Epithelial cell of proximal tubule (primary cell): ENCODE results near the gene FAM229A. TPM values are rescaled to one million over a fixed set of nuclear protein-coding genes. Genes with fewer than 3 reads are reported as not detected.
A peak's percentile ranks its signal among the peaks of the same experiment; 100 is the strongest.

ENCODE experiments used
- DNase-seq: peaks from one replicate; pipeline ENCODE4 v3.0.0-alpha.2; 2011; ENCODE audit warnings: low read depth
- H3K4me3 ChIP-seq: 2 replicates; pipeline ENCODE4 v1.5.1; 2011; ENCODE audit warnings: low read depth, mild to moderate bottlenecking, low read length
- CTCF ChIP-seq: conservative IDR thresholded peaks from 2 replicates; pipeline ENCODE4 v1.5.1; 2012; ENCODE audit warnings: low read depth, mild to moderate bottlenecking, low read length
- total RNA-seq: library from RNA; depleted of rRNA; stranded (reverse); fragments of >200 nt; gene quantifications from 2 replicates; pipeline ENCODE4 v1.2.3, GENCODE V29; 2015

FAM229A gene, protein sequence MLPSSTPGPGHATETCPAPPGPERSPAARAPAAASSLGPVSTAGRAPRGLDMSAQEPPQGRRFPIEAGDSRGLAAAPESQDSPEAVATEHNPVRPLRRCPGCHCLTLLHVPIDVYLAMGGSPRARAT
- total RNA-seq: 1.7 and 11.7 TPM in 2 replicates

DNA sequence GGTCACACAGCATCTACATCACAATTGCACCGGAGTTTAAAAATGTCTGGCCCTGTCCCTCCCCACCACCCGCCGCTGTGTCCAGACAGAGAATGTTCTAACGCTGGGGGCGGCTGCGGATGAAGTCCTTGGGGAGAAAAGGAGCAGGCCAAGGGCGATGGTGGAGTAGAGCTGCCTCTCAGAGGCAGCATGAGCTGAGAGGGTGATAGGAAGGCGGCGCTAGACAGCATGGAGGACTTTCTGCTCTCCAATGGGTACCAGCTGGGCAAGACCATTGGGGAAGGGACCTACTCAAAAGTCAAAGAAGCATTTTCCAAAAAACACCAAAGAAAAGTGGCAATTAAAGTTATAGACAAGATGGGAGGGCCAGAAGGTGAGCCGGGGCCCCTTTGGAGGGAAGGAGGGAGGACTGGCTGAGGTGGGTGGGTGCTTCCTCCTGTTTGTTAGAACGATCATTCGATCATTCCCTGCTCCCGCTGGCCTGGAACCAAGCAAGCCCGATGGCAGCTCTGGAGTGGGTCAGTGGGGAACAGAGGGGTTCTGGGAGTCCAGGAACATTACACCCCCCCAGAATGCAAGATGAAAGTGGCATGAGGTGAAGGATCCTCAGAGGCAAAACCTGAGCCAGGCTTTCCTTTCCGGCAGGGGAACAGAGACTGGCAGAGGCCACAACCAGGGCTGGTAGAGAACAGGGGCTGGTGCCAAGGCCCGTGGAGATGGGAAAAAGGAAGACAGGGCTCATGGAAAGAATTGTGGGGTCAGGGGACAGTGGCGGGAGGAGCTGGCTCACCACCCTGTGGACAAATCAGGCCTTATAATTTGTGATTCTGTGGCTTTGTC, at the start of gene FAM229A, which contains the start of gene TSSK3:
FAM229A (minus strand) TSS at position 12 of the 840 bp plus-strand sequence. CDS start 394 bp downstream, outside the sequence.
TSSK3 (plus strand) TSS at position 66 of the 840 bp plus-strand sequence; CDS start at position 229, 163 bp downstream.
- peak within 1 kb of the TSS; percentile 46 for H3K4me3 ChIP-seq
- TF ChIP-seq CTCF: no peak
- DNase-seq: no peak

DNA sequence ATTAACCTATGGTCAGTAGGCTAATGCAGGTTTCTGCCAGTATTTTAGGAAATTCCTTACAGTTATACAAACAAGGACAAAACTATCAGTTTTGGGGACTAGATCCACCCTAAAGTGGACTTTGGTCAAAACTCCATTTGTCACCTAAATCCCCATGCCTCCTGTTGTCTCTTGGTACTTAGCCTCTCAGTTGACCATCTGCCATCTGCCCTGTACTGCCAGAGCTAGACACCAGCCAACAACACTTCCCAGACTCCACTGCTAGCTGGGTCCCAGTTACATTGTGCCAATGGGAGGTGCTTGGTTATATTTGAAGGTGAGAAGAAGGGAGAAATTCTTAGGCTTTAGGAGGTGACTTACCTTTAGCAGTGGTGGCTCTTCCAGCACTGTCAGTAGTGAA, 49.0 kb upstream of the FAM229A start:
- DNase-seq: no peak
- no peak overlapping the region for H3K4me3 ChIP-seq
- TF ChIP-seq CTCF: no peak

GRCh38 chr1:32406629-32407111, 44.4 kb upstream of the FAM229A start:
- no peak overlapping the region for H3K4me3 ChIP-seq
- no peak for DNase-seq
- no peak for TF ChIP-seq CTCF

GRCh38 chr1:32405672-32406467, 43.6 kb upstream of the FAM229A start:
- DNase-seq: no peak
- no peak for TF ChIP-seq CTCF
- no peak overlapping the region for H3K4me3 ChIP-seq

- TF ChIP-seq CTCF: no peak
- H3K4me3 ChIP-seq: no peak overlapping the region
- no peak for DNase-seq
These were observed 42.7 kb upstream of the FAM229A start for GRCh38 chr1:32404946-32405345.

DNA sequence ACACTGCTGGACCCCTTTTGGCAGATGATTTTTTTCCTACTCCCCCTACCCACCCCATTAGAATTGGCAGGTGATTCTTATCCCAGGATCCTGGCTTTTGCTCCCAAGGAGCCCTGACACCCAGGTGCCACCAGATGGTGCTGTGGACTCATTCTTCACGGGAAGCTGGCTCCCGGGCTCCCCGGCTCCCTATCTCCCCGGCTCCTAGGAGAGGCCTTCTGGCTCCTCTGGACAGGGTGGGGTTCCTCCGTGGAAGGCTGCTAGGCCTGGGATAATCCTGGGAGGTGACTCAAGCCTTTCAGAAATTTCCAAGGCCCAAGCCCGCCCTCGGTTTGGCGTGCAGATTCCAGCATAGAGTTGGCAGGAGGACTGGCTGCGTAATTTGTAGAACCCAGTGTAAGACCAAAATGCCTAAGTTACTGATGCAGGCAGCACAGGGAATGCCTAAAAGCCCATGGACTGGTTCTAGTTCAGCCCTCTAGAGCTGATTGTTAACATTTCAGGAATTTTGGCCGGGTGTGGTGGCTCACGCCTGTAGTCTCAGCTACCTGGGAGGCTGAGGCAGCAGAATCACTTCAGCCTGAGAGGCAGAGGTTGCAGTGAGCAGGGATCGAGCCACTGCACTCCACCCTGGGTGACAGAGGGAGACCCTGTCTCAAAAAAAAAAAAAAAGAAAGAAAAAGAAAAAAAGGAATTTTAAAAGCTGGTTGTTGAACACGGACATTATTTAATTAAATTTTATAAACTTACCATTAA, 38.8 kb upstream of the FAM229A start:
- no peak overlapping the region for H3K4me3 ChIP-seq
- peak; percentile 94 for TF ChIP-seq CTCF
- DNase-seq: no peak
